HG03064 (cell line): ENCODE measurements around the gene KIAA1328.
"Not testable (repeated sequence)": the region's sequence is repeated elsewhere in the genome, so short reads cannot be mapped to it uniquely, and the experiment has no call there.

Experiments used
- ATAC-seq: cut with Tn5 transposase; IDR thresholded peaks from one replicate; pipeline ENCODE4 v1.9.1; 2021; ENCODE audit warnings: low read depth; ENCODE audit not compliant: unreplicated experiment

Gene KIAA1328

GRCh38 chr18:36828630-36829361 lies at the start of gene KIAA1328, which contains the start of gene TPGS2:
TSS of gene KIAA1328 (plus strand) at chr18:36829127. CDS start at chr18:36829139, 12 bp downstream.
TSS of gene TPGS2 (minus strand) at chr18:36829002. CDS start at chr18:36828767, 235 bp downstream.
- peak; percentile 95 for ATAC-seq

- no peak for ATAC-seq
Observed at GRCh38 chr18:36780748-36781147, 48.2 kb upstream of the KIAA1328 start.

- no peak for ATAC-seq
Observed at GRCh38 chr18:36782710-36783109, 46.2 kb upstream of the KIAA1328 start.

- ATAC-seq: no peak
Observed at GRCh38 chr18:36783792-36784191, 45.1 kb upstream of the KIAA1328 start.

DNA sequence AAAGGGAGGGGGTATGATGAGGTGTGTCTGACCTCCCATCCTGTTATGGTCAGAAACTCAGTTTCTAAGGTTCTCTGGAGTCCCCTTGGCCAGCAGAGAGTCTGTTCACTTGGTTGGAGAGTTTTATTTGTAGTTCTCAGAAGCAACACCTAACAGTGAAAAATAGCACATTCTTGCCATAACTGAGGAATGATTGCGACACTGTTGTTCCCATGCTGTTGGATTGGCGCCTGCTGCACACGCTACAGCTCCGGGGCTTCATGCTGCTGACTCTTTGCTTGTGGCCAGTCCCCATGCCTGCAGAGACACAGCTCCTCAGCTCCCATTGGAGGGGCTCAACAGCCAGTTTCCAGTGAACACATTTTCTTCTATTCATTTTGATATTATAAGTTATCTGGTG lies 42.2 kb upstream of the KIAA1328 start:
- no peak for ATAC-seq

GRCh38 chr18:36792634-36793283 lies 36.2 kb upstream of the KIAA1328 start:
- no peak for ATAC-seq

DNA sequence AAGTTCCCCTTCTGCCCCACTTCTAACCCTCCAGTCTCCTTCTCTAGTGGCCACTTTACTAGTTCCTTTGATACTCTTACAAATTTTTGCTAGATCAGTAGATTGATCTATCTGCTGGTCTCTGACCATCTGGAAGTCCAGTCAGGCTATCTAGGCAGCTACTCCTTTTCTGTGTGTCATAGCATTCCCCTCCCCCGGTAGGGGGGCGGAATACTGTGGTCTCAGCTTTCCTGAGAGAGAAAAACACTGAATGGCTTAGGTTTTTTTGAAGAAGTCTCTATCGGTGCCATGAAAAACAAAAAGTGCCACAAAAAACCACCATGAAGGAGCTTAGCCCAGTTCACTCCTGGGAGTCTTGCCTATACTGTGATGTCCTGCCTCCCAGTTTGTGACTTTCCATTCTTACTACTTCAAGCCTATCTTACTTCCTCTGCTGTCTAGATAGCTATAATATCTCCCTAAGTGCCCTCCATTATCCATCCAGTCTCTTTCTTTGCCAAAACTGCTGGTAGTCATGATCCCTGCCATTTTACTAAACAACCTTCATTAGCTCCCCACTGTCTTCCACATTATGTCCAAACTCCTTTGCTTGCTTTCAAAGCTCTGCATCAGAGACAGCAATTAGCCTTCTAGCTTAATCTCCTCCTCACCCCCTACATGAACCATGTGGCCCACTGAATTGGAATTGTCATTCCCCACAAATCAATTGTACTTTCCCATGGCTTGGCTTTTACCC lies 30.0 kb upstream of the KIAA1328 start:
- no peak for ATAC-seq

- no peak for ATAC-seq
Observed at GRCh38 chr18:36805105-36805504, 23.8 kb upstream of the KIAA1328 start.

DNA sequence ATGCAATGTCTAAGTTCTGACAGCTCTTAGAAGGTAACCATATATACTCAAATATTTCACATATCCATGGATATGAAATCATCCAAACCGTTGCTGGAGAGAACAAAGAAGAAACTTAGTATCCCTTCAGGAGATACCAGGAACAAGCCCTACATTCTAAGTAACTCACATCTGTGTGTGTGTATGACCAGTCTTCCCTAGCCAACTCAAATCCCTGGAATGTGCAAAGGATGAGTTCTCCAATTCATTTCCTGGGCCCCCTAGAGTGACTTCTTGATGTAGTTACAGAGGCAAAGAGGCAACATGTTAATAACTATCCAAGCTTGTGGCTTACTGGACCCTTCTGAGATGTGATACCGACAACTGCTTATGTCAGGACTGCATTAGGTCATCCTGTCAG lies 20.2 kb upstream of the KIAA1328 start:
- no peak for ATAC-seq

DNA sequence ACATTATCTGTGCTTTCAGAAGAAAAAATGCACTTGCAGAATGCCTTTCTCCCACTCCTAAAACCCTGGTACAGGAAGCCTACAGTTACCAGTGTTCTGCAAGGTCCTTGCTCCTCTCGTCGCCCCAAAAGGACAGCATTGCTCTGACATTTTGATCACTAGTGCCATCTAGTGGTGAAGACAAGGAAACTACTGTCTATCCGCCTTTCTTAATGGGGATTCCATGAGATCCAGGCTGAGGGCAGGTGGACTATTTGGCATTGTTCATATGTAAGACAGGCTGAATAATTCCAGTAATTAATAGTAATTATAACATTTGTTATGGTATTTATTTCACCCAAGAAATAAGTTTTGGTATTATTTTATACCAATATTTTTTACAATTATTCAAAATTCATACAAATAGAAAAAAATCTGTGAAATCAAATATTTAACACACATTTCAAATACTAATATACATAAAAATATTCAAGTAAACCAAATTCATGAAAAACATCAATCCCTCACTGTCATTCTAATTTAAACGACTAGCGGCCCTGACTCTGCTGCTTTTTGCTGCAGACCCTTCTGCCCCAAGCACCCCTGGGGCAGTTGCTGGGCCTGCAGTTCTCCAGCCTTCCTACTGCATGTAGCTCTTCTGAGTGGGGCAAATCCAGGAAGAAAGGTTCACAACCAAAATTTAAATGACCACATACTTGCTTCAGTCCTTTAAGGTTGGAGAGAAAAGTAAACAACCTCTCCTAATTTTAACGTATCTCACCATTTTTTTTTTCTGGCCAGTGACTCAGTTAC lies 19.1 kb upstream of the KIAA1328 start:
- peak; percentile 95 for ATAC-seq

GRCh38 chr18:36811430-36811829 lies 17.5 kb upstream of the KIAA1328 start:
- no peak for ATAC-seq

GRCh38 chr18:36811955-36812354 lies 17.0 kb upstream of the KIAA1328 start:
- ATAC-seq: no peak

DNA sequence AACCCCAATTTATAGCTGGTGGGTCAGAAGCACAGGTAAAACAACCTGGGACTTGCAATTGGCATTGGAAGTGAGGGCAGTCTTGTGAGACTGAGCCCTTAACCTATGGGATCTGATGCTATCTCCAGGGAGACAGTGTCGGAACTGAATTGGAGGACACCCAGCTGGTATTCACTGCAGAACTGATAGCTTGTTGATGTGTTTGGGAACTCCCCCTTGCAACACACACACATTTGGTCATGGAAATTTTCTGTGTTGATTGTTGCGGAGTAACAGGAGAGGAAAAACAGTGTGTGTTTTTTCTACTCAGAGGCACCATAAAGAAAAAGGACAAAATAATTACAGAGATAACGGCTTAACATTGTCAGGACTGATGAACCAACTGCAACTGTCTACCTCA lies 16.2 kb upstream of the KIAA1328 start:
- no peak for ATAC-seq

GRCh38 chr18:36813101-36813775 lies 15.7 kb upstream of the KIAA1328 start:
- no peak for ATAC-seq

- ATAC-seq: no peak
Observed at GRCh38 chr18:36813824-36814223, 15.1 kb upstream of the KIAA1328 start.

- ATAC-seq: no peak
Observed at GRCh38 chr18:36814994-36815393, 13.9 kb upstream of the KIAA1328 start.

GRCh38 chr18:36816096-36816495 lies 12.8 kb upstream of the KIAA1328 start:
- not testable (repeated sequence) for ATAC-seq

DNA sequence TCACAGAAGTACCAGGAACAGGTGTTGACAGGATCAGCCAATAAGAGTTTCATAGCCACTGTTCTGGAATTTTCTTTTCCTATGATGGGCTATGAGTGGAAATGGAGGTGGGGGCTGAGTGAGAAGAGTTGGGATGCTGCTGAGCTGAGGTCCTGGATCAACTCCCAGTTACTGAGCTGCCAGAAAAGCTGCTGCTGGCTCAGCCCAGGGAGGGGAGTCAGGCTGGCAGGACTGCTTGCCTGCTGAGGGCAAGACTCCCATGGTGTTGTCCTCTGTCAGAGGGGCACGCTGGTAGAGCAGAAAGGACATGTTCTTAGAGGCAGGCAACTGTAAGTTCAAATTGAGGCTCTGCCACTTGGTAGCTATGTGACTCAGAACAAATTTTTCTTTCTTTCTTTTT lies 11.9 kb upstream of the KIAA1328 start:
- ATAC-seq: no peak

GRCh38 chr18:36818652-36819051 lies 10.3 kb upstream of the KIAA1328 start:
- no peak for ATAC-seq

GRCh38 chr18:36819621-36820020 lies 9.3 kb upstream of the KIAA1328 start:
- no peak for ATAC-seq
